HG03103 (cell line): ENCODE measurements around the gene CRACDL.

Experiments used
- ATAC-seq: cut with Tn5 transposase; IDR thresholded peaks from one replicate; pipeline ENCODE4 v1.9.1; 2021; ENCODE audit warnings: low read depth; ENCODE audit not compliant: unreplicated experiment

The CRACDL gene

GRCh38 chr2:98778741-98779483 lies 157.1 kb downstream of the CRACDL start:
- ATAC-seq, result no peak

DNA sequence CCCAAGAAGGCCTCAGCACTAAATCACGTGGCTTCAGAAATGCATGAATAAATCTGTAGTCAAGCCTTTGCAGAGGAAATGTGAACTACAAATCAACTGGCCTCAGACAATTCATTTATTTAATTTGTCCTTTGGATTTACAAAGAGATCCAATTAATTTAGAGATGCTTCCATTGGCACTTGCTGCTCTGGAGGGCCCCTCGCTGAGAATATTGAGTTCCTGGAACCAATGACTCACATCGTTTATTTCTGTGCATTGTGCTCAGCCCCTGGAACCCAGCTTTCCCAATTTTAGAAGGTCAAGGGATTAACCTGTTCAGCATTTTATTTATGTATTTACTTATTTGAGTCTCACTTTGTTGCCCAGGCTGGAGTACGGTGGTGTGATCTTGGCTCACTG lies 157.9 kb downstream of the CRACDL start:
- no peak for ATAC-seq

- no peak for ATAC-seq
These were observed 158.3 kb downstream of the CRACDL start for GRCh38 chr2:98777710-98778109.

DNA sequence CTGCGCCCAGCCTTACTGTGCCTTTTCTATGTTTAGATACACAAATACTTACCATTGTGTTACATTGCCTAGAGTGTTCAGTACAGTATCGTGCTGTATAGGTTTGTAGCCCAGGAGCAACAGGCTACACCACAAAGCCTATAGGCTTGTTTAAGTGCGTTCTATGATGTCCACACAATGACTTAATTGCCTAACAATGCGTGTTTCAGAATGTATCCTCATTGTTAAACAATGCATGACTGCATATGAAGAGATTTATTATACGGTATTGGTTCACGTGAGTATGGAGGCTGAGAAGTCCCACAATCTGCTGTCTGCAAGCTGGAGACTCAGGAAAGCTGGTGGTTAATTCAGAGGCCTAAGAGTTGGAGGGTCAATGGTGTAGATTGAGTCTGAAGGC lies 158.9 kb downstream of the CRACDL start:
- no peak for ATAC-seq

DNA sequence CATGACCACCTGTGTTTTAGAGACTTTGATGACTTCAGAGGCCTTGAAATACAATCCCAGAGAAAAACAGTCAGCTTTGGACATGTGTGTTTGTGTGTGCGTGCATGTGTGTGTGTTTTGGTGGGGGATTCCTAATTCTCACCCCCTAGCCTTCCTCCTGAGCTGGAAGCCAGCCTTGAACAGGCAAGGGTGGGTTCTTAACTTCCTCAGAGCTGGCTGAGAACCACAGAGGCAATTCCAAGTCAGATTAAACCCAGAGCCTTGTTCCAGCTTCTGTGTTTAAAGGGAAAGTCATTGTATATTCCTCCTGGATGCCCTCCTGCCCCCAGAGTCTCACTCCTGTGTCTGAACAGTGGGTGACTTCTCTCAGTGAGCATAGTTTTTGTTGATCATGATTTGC lies 159.9 kb downstream of the CRACDL start:
- no peak for ATAC-seq

- ATAC-seq, result no peak
These were observed 160.7 kb downstream of the CRACDL start for GRCh38 chr2:98775146-98775986.

DNA sequence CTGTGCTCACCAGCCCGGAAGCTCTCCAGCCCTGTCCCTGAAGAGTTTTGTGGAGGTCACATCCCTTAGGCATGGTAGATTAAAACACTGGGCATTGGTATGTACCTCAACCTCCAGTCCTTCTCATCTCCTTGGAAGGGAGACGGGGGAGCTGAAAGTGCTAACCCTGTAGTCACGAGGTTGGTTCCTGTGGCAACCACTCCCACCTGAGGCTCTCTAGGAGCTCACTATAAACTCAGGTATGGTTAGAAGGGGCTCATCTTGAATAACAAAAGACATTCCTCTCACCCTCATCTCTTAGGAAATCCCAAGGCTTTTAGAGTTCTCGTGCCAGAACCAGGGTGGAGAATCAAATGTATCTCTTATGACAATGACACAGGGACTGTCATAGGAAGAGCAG lies 162.1 kb downstream of the CRACDL start:
- ATAC-seq, result no peak

DNA sequence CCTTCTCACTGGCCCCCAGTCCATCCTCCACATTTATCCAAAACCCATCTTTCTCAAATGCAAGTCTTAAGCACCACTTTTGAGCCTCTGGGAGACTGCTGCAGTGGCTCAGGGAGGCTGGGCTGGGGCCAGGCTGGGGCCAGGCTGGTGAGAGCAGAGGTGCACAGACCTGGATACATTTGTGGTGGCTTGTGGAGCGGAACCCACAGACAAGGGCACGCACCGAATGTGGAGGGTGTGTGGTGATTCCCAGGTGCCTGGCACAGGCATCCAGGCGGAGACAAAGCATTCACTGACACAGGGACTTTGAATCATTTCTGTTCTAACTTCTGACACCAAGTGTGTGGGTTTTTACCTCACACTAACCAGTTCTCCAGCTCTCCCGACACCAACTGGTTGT lies 162.9 kb downstream of the CRACDL start:
- no peak for ATAC-seq

- ATAC-seq, result no peak
These were observed 163.5 kb downstream of the CRACDL start for GRCh38 chr2:98772536-98772935.

DNA sequence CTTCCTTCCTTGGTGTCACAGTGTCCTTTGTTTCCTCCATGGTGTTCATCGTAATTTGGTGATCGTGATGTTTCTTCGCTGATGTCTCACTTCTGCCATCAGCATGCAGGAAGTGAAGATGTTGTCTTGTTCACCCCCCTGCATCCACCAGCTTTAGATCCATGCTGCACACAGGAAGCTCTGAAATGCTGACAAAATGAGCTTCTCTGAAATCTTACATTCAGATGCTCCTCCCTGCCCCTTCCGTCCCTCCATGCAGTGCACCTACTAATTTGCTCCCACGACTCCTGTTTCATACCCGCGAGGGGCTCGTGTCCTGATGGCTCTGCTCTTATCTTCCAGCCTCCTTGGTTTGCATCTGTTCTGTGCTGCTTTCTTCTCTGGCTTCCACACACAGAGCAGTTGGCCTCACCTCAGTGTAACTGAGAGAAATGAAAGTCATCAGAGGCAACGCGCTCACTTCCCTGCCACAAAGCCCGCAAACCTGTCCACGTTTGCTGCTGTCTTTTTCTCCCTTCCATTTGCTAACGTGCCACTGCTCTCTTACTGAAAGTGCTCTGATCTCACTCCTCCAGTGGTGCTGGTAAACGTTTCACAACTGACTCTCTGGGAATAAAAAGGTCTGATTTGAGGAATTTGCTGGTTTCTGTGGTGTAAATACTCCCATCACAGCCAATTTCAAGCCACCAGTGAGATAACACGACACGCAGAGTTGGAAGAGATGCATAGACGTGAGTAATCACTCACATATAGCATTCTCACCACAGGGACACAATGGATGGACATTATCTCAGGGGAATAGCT lies 164.1 kb downstream of the CRACDL start:
- no peak for ATAC-seq

DNA sequence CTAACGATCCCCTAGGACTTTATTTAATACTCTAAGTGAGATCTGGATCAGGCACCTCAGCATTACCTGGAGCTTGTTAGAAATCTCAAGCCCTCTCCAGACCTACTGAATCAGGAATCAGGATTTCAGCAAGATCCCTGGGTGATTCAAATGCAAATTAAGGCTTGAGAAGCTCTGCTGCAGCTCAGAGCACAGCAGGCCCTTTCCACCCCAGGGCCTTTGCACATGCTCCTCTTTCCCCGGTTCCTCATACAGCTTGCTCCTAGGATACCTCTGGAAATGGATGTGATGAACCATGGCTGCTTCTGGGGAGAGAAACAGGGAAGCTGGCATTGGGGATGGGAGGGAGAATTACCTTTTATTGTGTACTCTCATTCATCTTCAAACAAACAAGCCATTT lies 164.8 kb downstream of the CRACDL start:
- ATAC-seq, result no peak

DNA sequence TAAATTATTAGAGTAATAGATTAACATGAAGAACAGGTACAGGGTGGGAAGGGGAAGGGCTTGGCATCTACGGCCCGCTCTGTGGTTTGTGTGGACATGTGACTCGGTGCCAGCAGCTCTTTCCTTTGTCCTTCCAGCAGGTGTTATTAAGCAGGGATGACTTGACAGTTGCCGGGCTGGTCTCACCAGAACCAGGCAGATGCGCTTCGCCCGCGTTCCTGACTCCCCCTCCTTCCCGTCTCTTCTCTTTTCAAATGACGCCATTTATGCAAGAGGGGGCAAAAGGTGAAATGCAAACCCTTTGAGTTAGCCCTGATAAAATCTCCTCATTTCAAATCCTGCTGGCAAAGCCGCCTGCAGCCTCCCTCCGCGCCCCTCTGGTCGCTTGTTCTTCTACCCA lies 166.2 kb downstream of the CRACDL start:
- no peak for ATAC-seq

GRCh38 chr2:98769114-98769476 lies 166.9 kb downstream of the CRACDL start:
- ATAC-seq, result no peak

DNA sequence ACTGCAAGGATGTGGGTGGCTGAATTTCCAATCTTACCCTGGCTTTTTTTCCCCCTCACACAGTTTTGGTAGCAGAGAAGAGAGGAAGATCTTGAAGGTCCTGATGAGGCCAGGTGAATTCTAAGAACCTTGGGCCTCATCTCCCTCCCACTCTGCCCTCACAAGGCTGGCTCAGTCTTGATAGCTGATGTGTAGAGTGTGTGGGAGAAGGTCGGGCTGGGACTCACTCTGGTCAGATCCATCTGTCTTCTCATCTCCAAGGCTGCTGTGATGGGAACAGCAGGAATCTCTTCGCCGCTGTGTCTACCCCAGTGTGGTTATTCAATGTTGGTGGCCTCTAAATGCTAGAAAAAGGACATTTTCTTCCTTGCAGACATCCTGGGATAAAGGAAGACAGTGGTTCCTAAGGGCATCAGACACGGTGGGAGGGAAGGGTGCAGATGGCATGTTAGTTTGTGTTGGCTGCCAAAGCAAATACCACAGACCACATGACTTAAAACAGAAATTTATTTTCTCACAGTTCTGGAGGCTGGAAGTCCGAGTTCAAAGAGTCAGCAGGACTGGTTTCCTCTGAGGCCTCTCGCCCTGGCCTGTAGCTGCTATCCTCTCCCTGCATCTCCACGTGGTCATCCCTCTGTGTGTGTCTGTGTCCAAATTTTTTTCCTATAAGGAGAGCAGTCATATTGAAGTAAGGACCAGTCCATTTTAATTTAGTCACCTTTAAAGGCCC lies 167.5 kb downstream of the CRACDL start:
- ATAC-seq, result no peak

DNA sequence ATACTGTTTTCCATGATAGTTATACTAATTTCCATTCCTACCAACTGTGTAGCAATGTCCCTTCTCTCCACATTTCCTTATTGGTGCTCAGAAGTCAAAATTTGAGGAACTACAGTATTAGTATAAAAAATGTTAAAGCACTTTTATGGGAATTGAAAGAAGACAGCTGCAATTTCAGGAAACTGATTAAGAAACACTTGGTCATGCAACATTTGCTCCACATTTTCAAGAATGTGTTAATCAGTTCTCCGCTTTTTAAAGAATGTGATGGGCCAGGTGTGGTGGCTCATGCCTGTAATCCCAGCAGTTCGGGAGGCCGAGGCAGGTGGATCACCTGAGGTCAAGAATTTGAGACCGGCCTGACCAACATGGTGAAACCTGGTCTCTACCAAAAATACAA lies 171.5 kb downstream of the CRACDL start:
- ATAC-seq, result no peak

GRCh38 chr2:98763209-98763951 lies 172.6 kb downstream of the CRACDL start:
- no peak for ATAC-seq

- ATAC-seq, result no peak
These were observed 174.1 kb downstream of the CRACDL start for GRCh38 chr2:98761909-98762308.

DNA sequence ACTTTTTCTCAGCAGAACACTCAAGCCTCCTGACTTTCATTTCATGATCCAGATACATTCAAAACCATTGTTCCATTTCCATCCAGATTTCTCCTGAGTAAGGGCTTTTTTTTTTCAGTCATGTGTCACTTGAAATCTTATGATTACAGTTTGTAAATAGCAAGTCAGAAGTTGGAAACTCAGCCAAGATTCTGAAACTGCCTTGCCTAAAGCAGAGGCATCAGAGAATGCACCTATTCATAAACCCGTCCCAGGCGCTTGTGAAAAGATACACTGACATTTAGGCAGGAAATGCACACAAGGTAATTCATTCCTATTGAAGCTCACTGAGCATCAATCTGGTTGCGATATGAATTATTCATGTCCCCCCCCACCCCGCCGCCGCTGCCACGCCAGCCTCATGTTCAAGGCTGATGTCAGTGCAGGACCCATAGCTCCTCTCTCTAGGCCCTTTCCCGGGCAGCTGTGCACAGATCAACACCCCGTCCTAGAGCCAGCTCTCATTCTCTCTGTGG lies 174.7 kb downstream of the CRACDL start:
- ATAC-seq, result no peak

GRCh38 chr2:98759827-98760625 lies 176.0 kb downstream of the CRACDL start:
- no peak for ATAC-seq
